HFFc6 (cell line): Measurements from ENCODE around the gene IREB2. TPM values are rescaled to one million over a fixed set of nuclear protein-coding genes. Genes with fewer than 3 reads are reported as not detected.
"Not testable (repeated sequence)": the region's sequence is repeated elsewhere in the genome, so short reads cannot be mapped to it uniquely, and the experiment has no call there.

Experiments
- DNase-seq: peaks from one replicate; pipeline ENCODE4 v3.0.0-alpha.2; 2018
- H3K27ac Mint-ChIP-seq: 2 replicates; pipeline ENCODE4 v1.8.0; 2020; ENCODE audit warnings: mild to moderate bottlenecking, mixed read lengths
- H3K27me3 Mint-ChIP-seq: 2 replicates; pipeline ENCODE4 v1.8.0; 2021; ENCODE audit warnings: mild to moderate bottlenecking, moderate library complexity, mixed read lengths; ENCODE audit not compliant: insufficient read depth
- H3K36me3 Mint-ChIP-seq: 2 replicates; pipeline ENCODE4 v1.8.0; 2021; ENCODE audit warnings: low read depth, mixed read lengths
- H3K4me1 Mint-ChIP-seq: 2 replicates; pipeline ENCODE4 v1.8.0; 2020; ENCODE audit warnings: low read depth, mixed read lengths
- H3K4me3 Mint-ChIP-seq: 2 replicates; pipeline ENCODE4 v1.8.0; 2020; ENCODE audit warnings: mild to moderate bottlenecking, moderate library complexity, mixed read lengths
- H3K9me3 Mint-ChIP-seq: 2 replicates; pipeline ENCODE4 v1.8.0; 2020; ENCODE audit warnings: mild to moderate bottlenecking, mixed read lengths
- total RNA-seq, 6 experiments: library from RNA; stranded (reverse); fragmentation: NEBNext Ultra II Directional; extraction: Animal tissue kit (Norgen Biotek cat#: 25700); gene quantifications; 2 replicates in 1 of 6; 3 replicates in 5 of 6; pipeline ENCODE4 v1.2.3, GENCODE V29; 2021
- TF ChIP-seq, protein P1 (sequence below): fragments of 200-600 bp; sonication (generic); IDR thresholded peaks from 2 replicates; pipeline ENCODE4 v1.5.0; 2021; ENCODE audit warnings: antibody characterized with exemption, mild to moderate bottlenecking

The IREB2 gene
- total RNA-seq, 6 experiments from 2014 or later = 35.8 to 42.5 (median 38.5) TPM

DNA sequence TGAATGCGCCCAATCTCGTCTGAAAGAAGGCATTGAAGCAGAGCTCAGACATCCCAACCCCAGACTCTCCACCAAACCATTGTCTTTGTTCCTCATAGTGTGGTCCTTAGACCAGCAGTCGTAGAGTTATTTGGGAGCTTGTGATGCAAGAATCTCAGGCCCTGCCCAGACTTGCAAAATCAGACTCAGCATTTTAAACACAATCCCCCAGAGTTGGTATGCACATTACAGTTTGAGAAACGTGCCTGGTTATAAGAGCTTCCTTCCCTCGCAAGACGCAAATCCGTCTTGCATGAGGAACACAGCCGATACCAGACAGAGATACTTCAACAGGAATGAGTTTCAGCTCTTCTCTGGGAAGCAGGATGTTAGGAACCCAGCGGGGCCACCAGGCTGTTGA is 38.9 kb upstream of the IREB2 start:
- no peak overlapping the region for H3K4me3 Mint-ChIP-seq
- H3K4me1 Mint-ChIP-seq = peaks cover 7% of the 10 kb centered on the region; the same call in 1 of the 2 replicates
- no peaks in the 10 kb centered on the region for H3K36me3 Mint-ChIP-seq
- H3K9me3 Mint-ChIP-seq = no peaks in the 10 kb centered on the region
- DNase-seq = no peak
- peaks cover 43% of the 10 kb centered on the region for H3K27me3 Mint-ChIP-seq
- H3K27ac Mint-ChIP-seq = no peak overlapping the region
- TF ChIP-seq, protein P1, sequence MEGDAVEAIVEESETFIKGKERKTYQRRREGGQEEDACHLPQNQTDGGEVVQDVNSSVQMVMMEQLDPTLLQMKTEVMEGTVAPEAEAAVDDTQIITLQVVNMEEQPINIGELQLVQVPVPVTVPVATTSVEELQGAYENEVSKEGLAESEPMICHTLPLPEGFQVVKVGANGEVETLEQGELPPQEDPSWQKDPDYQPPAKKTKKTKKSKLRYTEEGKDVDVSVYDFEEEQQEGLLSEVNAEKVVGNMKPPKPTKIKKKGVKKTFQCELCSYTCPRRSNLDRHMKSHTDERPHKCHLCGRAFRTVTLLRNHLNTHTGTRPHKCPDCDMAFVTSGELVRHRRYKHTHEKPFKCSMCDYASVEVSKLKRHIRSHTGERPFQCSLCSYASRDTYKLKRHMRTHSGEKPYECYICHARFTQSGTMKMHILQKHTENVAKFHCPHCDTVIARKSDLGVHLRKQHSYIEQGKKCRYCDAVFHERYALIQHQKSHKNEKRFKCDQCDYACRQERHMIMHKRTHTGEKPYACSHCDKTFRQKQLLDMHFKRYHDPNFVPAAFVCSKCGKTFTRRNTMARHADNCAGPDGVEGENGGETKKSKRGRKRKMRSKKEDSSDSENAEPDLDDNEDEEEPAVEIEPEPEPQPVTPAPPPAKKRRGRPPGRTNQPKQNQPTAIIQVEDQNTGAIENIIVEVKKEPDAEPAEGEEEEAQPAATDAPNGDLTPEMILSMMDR = no peak

DNA sequence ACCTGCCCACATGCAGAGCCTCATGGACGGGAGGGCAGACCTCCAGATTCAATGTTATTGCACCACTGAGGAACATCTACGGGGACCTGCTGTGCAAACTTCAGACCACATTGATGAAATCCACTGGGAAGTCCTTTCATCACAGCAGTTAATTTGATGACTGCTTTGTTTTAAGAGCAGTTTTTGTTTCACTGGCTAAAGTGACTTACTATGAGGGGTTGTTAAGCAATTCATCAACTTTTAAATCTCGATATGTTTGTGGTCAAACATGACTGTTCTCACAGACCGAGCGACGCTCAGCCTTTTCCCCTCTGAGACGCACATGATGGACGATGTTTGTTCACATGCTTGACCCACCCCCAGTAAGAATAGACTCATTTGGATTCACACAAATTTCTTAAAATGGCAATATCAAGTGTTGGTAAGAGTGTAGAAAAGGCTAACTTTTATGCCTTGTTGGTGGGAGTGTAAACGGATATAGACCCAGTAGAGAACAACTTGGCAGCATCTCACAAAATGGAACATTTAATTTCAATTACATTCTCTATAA is 35.9 kb upstream of the IREB2 start:
- H3K4me1 Mint-ChIP-seq = peaks cover 1% of the 10 kb centered on the region; the same call in 1 of the 2 replicates
- DNase-seq = no peak
- TF ChIP-seq, protein P1 = no peak
- H3K27ac Mint-ChIP-seq = no peak overlapping the region
- no peak overlapping the region for H3K4me3 Mint-ChIP-seq
- H3K27me3 Mint-ChIP-seq = peaks cover 31% of the 10 kb centered on the region
- no peaks in the 10 kb centered on the region for H3K36me3 Mint-ChIP-seq
- no peaks in the 10 kb centered on the region for H3K9me3 Mint-ChIP-seq

DNA sequence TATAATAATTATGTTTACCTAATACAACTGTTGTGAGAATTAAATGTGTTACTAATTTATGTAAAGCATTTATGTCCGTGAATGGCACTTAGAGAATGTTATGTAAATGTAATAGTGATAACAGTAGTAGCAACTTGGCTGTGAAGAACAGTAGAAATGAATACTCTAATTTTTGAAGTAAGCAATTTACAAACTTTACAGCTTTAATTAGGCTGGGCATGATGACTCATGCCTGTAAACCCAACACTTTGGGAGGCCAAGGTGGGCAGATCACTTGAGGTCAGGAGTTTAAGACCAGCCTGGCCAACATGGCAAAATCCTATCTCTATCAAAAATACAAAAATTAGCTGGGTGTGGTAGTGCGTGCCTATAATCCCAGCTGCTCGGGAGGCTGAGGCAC is 33.9 kb upstream of the IREB2 start:
- no peaks in the 10 kb centered on the region for H3K9me3 Mint-ChIP-seq
- TF ChIP-seq, protein P1 = no peak
- no peak overlapping the region for H3K27ac Mint-ChIP-seq
- no peaks in the 10 kb centered on the region for H3K36me3 Mint-ChIP-seq
- peaks cover 21% of the 10 kb centered on the region for H3K27me3 Mint-ChIP-seq
- H3K4me1 Mint-ChIP-seq = peaks cover 13% of the 10 kb centered on the region
- DNase-seq = no peak
- no peak overlapping the region for H3K4me3 Mint-ChIP-seq

DNA sequence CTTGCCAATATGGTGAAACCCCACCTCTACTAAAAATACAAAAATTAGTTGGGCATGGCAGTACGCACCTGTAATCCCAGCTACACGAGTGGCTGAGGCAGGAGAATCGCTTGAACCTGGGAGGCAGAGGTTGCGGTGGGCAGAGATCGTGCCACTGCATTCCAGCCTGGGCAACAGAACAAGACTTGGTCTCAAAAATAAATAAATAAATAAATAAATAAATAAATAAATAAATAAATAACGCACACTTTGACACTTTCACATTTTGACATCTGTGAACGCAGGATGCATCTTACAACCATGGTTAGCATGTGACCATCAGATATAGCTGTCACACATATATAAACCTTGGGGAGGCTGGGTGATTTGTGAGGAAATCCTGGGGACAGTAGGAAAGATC is 33.2 kb upstream of the IREB2 start:
- Mint-ChIP-seq H3K4me1 (peaks cover 15% of the 10 kb centered on the region), H3K27me3 (peaks cover 16% of the 10 kb centered on the region)
- H3K4me3 Mint-ChIP-seq, DNase-seq, H3K9me3 Mint-ChIP-seq, H3K27ac Mint-ChIP-seq, H3K36me3 Mint-ChIP-seq: not testable (repeated sequence)

DNA sequence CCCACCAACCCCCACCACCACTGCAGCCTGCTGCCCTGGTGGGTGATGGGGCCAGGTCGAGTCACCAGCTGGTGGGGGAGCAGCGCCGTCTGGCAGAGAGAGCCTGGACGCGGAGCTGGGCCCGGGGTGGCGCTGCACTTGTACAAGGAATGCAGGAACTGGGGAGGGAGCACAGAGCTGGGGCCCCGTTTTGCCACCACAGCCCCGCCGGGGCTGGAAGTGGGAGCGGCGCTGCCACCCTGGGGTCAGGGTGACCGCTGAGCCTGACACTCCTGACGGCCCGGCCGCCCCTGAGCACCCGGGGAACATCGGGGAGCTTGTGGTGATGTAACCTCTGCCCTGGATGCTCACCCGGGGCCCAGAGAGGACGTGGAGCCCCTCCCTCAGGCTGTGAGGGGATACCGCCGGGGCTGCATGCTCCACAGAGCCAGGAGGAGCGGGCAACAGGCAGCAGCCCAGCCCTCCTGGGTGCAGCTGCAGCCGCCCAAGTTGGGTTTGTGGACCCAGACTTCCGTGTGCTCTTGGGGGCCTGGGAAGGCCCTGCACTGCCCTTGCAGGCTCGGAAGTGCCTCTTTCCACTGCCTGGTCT is 32.6 kb upstream of the IREB2 start:
- Mint-ChIP-seq H3K36me3 (no peaks in the 10 kb centered on the region), H3K27me3 (peaks cover 14% of the 10 kb centered on the region), H3K9me3 (no peaks in the 10 kb centered on the region), H3K4me3 (no peak overlapping the region), H3K4me1 (peaks cover 15% of the 10 kb centered on the region), H3K27ac (no peak overlapping the region)
- no peak for DNase-seq
- TF ChIP-seq, protein P1 = no peak

DNA sequence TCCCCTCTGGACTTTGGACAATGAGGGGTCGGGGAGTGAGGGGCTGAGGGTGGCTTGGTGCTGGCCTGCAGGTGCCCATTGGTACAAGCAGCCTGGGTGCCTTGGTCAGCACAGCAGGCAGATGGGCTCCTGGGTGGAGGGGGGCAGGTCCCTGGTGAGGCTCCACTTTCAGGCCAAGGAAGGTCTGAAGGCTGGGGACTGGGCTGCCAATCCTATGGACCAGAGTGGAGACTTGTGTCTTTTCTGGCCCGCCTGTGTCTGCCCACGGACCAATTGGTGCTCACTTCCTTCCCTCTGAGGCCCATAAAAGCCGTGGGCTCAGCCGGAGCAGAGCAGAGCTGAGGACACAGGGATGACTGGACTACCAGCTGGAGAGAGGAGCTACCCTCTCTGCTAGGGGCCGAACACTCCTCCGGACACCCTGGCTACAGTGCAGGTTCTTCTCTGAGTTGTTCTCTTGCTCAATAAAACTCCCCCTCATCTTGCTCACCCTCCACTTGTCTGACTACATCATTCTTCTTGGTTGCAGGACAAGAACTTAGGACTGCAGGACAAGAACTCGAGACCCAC is 31.9 kb upstream of the IREB2 start:
- H3K27ac Mint-ChIP-seq = no peak overlapping the region
- peaks cover 15% of the 10 kb centered on the region for H3K27me3 Mint-ChIP-seq
- no peaks in the 10 kb centered on the region for H3K9me3 Mint-ChIP-seq
- TF ChIP-seq, protein P1 = no peak
- peaks cover 15% of the 10 kb centered on the region for H3K4me1 Mint-ChIP-seq
- no peaks in the 10 kb centered on the region for H3K36me3 Mint-ChIP-seq
- H3K4me3 Mint-ChIP-seq = no peak overlapping the region
- no peak for DNase-seq
